H1 (cell line): ENCODE measurements around the gene MMP20. TPM values are rescaled to one million over a fixed set of nuclear protein-coding genes. Genes with fewer than 3 reads are reported as not detected.

ENCODE experiments used
- CTCF ChIA-PET: fragments of 300-600 bp; sonication (Branson Sonifier 250); formaldehyde crosslinking; loops from one replicate; lab custom pipeline; 2021; ENCODE audit not compliant: partially characterized antibody; lab: Charles Lee
- POLR2A ChIA-PET: fragments of 300-600 bp; sonication (Branson Sonifier 250); formaldehyde crosslinking; loops from one replicate; lab custom pipeline; 2021; ENCODE audit warnings: inconsistent platforms; ENCODE audit not compliant: partially characterized antibody; lab: Charles Lee
- DNase-seq, 2 experiments: peaks; one replicate each; pipeline versions ENCODE4 v3.0.0 to v3.0.0-alpha.2; 2010 to 2022; ENCODE audit warnings: low spot score in 2 of 2, low read depth in 1 of 2, mixed read lengths in 1 of 2
- FAIRE-seq: peaks from 2 replicates; lab custom pipeline; 2011; peaks lifted over from hg19 to GRCh38; lab: Jason Lieb, UNC
- H2AFZ ChIP-seq: 2 replicates; pipeline ENCODE4 v1.8.1; 2012; ENCODE audit warnings: low read length, inconsistent platforms
- H2AK5ac ChIP-seq: 2 replicates; pipeline ENCODE4 v1.6.1; 2013; ENCODE audit warnings: low read depth, low read length
- H2BK120ac ChIP-seq: replicated peaks from 2 replicates; pipeline ENCODE3; 2013; ENCODE audit warnings: low read depth, low read length, inconsistent platforms
- H2BK12ac ChIP-seq: 2 replicates; pipeline ENCODE4 v1.6.1; 2013; ENCODE audit warnings: low read depth, low read length
- H2BK15ac ChIP-seq: 2 replicates; pipeline ENCODE4 v1.6.1; 2013; ENCODE audit warnings: low read length
- H2BK20ac ChIP-seq: 2 replicates; pipeline ENCODE4 v1.6.1; 2013; ENCODE audit warnings: low read length
- H2BK5ac ChIP-seq: 2 replicates; pipeline ENCODE4 v1.6.1; 2013; ENCODE audit warnings: low read depth, low read length
- H3K14ac ChIP-seq: 2 replicates; pipeline ENCODE4 v1.6.1; 2013; ENCODE audit warnings: inconsistent platforms; ENCODE audit not compliant: insufficient read length
- H3K18ac ChIP-seq: 2 replicates; pipeline ENCODE4 v1.6.1; 2013; ENCODE audit warnings: low read length; ENCODE audit errors: extremely low read depth
- H3K23ac ChIP-seq: 2 replicates; pipeline ENCODE4 v1.6.1; 2013; ENCODE audit warnings: inconsistent platforms; ENCODE audit not compliant: insufficient read length
- H3K23me2 ChIP-seq: 2 replicates; pipeline ENCODE4 v1.6.1; 2013; ENCODE audit warnings: low read depth, low read length
- H3K27ac ChIP-seq: 2 replicates; pipeline ENCODE4 v1.6.1; 2011; ENCODE audit warnings: low read depth, low read length, inconsistent platforms
- H3K27me3 ChIP-seq, 4 experiments: replicated peaks in 1 of 4; 1 replicate in 1 of 4; 2 replicates in 3 of 4; pipeline versions ENCODE4 v1.6.1 to v1.8.1; 2011 to 2013; ENCODE audit warnings: low read length in 3 of 4, mild to moderate bottlenecking in 3 of 4, inconsistent platforms in 2 of 4, mixed read lengths in 2 of 4, moderate library complexity in 1 of 4; ENCODE audit not compliant: control insufficient read depth in 3 of 4, insufficient read depth in 3 of 4; ENCODE audit errors: extremely low read depth in 1 of 4
- H3K36me3 ChIP-seq, 4 experiments: 2 replicates each; pipeline versions ENCODE4 v1.6.1 to v1.8.1; 2011 to 2013; ENCODE audit warnings: mild to moderate bottlenecking in 4 of 4, low read length in 3 of 4, moderate library complexity in 2 of 4, control low read depth in 1 of 4, inconsistent platforms in 1 of 4; ENCODE audit not compliant: insufficient read depth in 4 of 4, control insufficient read depth in 2 of 4
- H3K4ac ChIP-seq: replicated peaks from 2 replicates; pipeline ENCODE3; 2013; ENCODE audit warnings: low read length, low read depth, mixed read lengths, inconsistent platforms; ENCODE audit not compliant: insufficient read length
- H3K4me1 ChIP-seq, 4 experiments: replicated peaks in 1 of 4; 1 replicate in 1 of 4; 2 replicates in 3 of 4; pipeline versions ENCODE4 v1.6.1 to v1.8.1; 2011 to 2013; ENCODE audit warnings: low read length in 3 of 4, inconsistent platforms in 2 of 4, mixed read lengths in 1 of 4; ENCODE audit not compliant: insufficient read depth in 4 of 4, control insufficient read depth in 3 of 4
- H3K4me2 ChIP-seq, 2 experiments: 2 replicates each; pipeline versions ENCODE4 v1.6.1 to v1.8.1; 2011 to 2013; ENCODE audit warnings: low read depth in 2 of 2, low read length in 2 of 2, control low read depth in 1 of 2, inconsistent platforms in 1 of 2, mild to moderate bottlenecking in 1 of 2; ENCODE audit not compliant: insufficient read depth in 1 of 2
- H3K4me3 ChIP-seq, 4 experiments: fragments of 200-600, 300-600 bp in 1 of 4; sonication (generic), shearing (Covaris generic), sonication (Bioruptor Twin) in 1 of 4; 2 replicates each; pipeline versions ENCODE4 v1.5.1 to v1.8.1; 2011 to 2016; ENCODE audit warnings: low read length in 4 of 4, low read depth in 3 of 4, control low read depth in 2 of 4, inconsistent platforms in 2 of 4, mild to moderate bottlenecking in 2 of 4, mixed read lengths in 1 of 4, moderate library complexity in 1 of 4; ENCODE audit not compliant: insufficient read depth in 2 of 4; ENCODE audit errors: extremely low read depth in 1 of 4
- H3K56ac ChIP-seq: replicated peaks from 2 replicates; pipeline ENCODE3; 2013; ENCODE audit warnings: low read depth, mild to moderate bottlenecking, mixed read lengths, low read length, inconsistent platforms; ENCODE audit not compliant: insufficient read length
- H3K79me1 ChIP-seq: 2 replicates; pipeline ENCODE4 v1.6.1; 2013; ENCODE audit warnings: low read depth, low read length, control low read depth
- H3K79me2 ChIP-seq, 2 experiments: 2 replicates each; pipeline versions ENCODE4 v1.6.1 to v1.8.1; 2012 to 2013; ENCODE audit warnings: low read length in 2 of 2, mild to moderate bottlenecking in 2 of 2, inconsistent platforms in 1 of 2; ENCODE audit not compliant: insufficient read depth in 2 of 2, control insufficient read depth in 1 of 2
- H3K9ac ChIP-seq, 4 experiments: replicated peaks in 1 of 4; 1 replicate in 1 of 4; 2 replicates in 3 of 4; pipeline versions ENCODE4 v1.6.1 to v1.8.1; 2011 to 2013; ENCODE audit warnings: low read depth in 3 of 4, low read length in 3 of 4, control low read depth in 2 of 4, mild to moderate bottlenecking in 2 of 4, moderate library complexity in 2 of 4, inconsistent platforms in 1 of 4; ENCODE audit errors: extremely low read depth in 1 of 4
- H3K9me3 ChIP-seq, 2 experiments: 2 replicates each; pipeline versions ENCODE4 v1.6.1 to v1.8.1; 2012 to 2013; ENCODE audit warnings: mild to moderate bottlenecking in 2 of 2, moderate library complexity in 2 of 2, control low read depth in 1 of 2, inconsistent platforms in 1 of 2, low read depth in 1 of 2, low read length in 1 of 2, mixed read lengths in 1 of 2; ENCODE audit not compliant: insufficient read depth in 2 of 2
- H4K20me1 ChIP-seq, 2 experiments: replicated peaks in 1 of 2; 2 replicates each; pipeline versions ENCODE3 to v1.8.1; 2011 to 2013; ENCODE audit warnings: inconsistent platforms in 2 of 2, low read length in 2 of 2, mild to moderate bottlenecking in 1 of 2; ENCODE audit not compliant: insufficient read depth in 2 of 2, control insufficient read depth in 1 of 2
- H4K5ac ChIP-seq: 2 replicates; pipeline ENCODE4 v1.6.1; 2013; ENCODE audit warnings: low read length, low read depth, mixed read lengths, inconsistent platforms; ENCODE audit not compliant: insufficient read length
- H4K8ac ChIP-seq: 2 replicates; pipeline ENCODE4 v1.8.0; 2013; ENCODE audit warnings: mild to moderate bottlenecking, moderate library complexity, low read length, inconsistent platforms; ENCODE audit not compliant: insufficient read depth; ENCODE audit errors: extremely low read depth
- H4K91ac ChIP-seq: replicated peaks from 2 replicates; pipeline ENCODE3; 2013; ENCODE audit warnings: low read length, mixed read lengths, inconsistent platforms; ENCODE audit not compliant: insufficient read length
- HDAC2 ChIP-seq, 2 experiments: fragments of 300-600 bp in 1 of 2; sonication (generic) in 1 of 2; IDR thresholded peaks; 2 replicates each; pipeline ENCODE4 v1.6.1; 2011 to 2012; ENCODE audit warnings: low read depth in 2 of 2, low read length in 2 of 2, mild to moderate bottlenecking in 2 of 2, moderate library complexity in 2 of 2, borderline replicate concordance in 1 of 2, inconsistent platforms in 1 of 2
- KDM5A ChIP-seq: fragments of 200-600 bp; IDR thresholded peaks from 2 replicates; pipeline ENCODE4 v1.7.1; 2012; ENCODE audit warnings: mild to moderate bottlenecking, low read length, inconsistent platforms, mixed read lengths
- polyA plus RNA-seq, 7 experiments: library from polyadenylated mRNA; depleted of rRNA in 3 of 7; stranded (reverse) in 5 of 7; unstranded in 2 of 7; fragments of >200 nt in 5 of 7; fragments of 200-250 nt in 2 of 7; gene quantifications; 1 replicate in 5 of 7; 2 replicates in 1 of 7; 4 replicates in 1 of 7; pipeline versions ENCODE4 v1.2.1 to v1.2.3, GENCODE V29; 2011 to 2013; ENCODE audit warnings: missing spikeins in 2 of 7, mixed read lengths in 2 of 7
- total RNA-seq: library from RNA; stranded (reverse); fragmentation: NEBNext Ultra II Directional; extraction: Animal tissue kit (Norgen Biotek cat#: 25700); gene quantifications from 2 replicates; pipeline ENCODE4 v1.2.1, GENCODE V29; 2021

MMP20 gene
- total and polyA plus RNA-seq, 2 of the 8 experiments (the other 6 are each of a cell fraction or from before 2014, with no cell fraction given) = not detected

- H3K23me2 ChIP-seq = no peaks in the 10 kb centered on the region
- H3K9ac ChIP-seq = no peak overlapping the region
- H3K4me1 ChIP-seq = no peaks in the 10 kb centered on the region; a peak in 2 of 7 replicates
- H3K27me3 ChIP-seq = peaks cover 0 to 1% (median 0%) of the 10 kb centered on the region in 4 experiments; a peak in 1 of 7 replicates
- peaks cover 0 to 1% of the 10 kb centered on the region in 2 experiments for H4K20me1 ChIP-seq
- H4K91ac ChIP-seq = no peak overlapping the region
- H4K5ac ChIP-seq = no peak overlapping the region
- no peak overlapping the region for H2BK15ac ChIP-seq
- DNase-seq (no peak), FAIRE-seq (no peak)
- no peak overlapping the region for H3K56ac ChIP-seq
- no peak overlapping the region for H2BK12ac ChIP-seq
- no peak overlapping the region for H2BK120ac ChIP-seq
- H3K36me3 ChIP-seq = no peaks in the 10 kb centered on the region
- no peak overlapping the region for H2AK5ac ChIP-seq
- H2AFZ ChIP-seq = no peak overlapping the region
- CTCF ChIA-PET = interaction anchor here (0.8 to 1.1 kb wide), 4 partner anchors 10 to 186 kb away, joined by 3 to 6 read pairs (median 4); no protein-coding TSS in a partner anchor
- no peak overlapping the region for H3K4me3 ChIP-seq
- H3K23ac ChIP-seq = no peak overlapping the region
- POLR2A ChIA-PET = no interaction called here
- H4K8ac ChIP-seq = no peak overlapping the region
- no peak overlapping the region for H2BK20ac ChIP-seq
- no peak overlapping the region for H2BK5ac ChIP-seq
- no peak overlapping the region for H3K4me2 ChIP-seq
- no peak overlapping the region for H3K4ac ChIP-seq
- H3K79me1 ChIP-seq = no peaks in the 10 kb centered on the region
- H3K14ac ChIP-seq = no peak overlapping the region
- H3K27ac ChIP-seq = no peak overlapping the region
- H3K18ac ChIP-seq = no peak overlapping the region
- H3K79me2 ChIP-seq = no peaks in the 10 kb centered on the region
- no peaks in the 10 kb centered on the region for H3K9me3 ChIP-seq
- TF ChIP-seq KDM5A (no peak), HDAC2 (IDR thresholded peaks at IDR 0.05; ENCODE audit: borderline replicate concordance in 1 of 2, low read depth in 2 of 2, low read length in 2 of 2) (no peak)
Observed at GRCh38 chr11:102528618-102529017, 96.5 kb downstream of the MMP20 start.
